ENCODE measurements around the gene TTK.

DNA sequence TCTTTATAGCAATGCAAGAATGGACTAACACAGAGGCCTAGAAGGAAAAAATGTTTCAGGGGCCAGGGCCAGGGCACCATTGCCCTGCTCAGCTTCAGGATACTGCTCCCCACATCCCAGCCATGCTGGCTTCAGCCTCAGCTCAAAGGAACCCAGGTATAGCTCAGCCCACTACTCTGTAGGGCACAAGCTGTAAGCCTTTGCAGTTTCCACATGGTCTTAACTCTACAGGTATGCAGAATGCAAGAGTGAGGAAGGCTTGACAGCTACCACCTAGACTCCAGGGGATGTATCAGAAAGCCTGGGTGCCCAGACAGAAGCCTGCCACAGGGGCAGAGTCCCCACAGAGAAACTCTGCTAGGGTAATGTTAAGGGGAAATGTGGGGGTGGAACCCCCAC lies 10.5 kb upstream of the TTK start:
- TF ChIP-seq, protein P1, sequence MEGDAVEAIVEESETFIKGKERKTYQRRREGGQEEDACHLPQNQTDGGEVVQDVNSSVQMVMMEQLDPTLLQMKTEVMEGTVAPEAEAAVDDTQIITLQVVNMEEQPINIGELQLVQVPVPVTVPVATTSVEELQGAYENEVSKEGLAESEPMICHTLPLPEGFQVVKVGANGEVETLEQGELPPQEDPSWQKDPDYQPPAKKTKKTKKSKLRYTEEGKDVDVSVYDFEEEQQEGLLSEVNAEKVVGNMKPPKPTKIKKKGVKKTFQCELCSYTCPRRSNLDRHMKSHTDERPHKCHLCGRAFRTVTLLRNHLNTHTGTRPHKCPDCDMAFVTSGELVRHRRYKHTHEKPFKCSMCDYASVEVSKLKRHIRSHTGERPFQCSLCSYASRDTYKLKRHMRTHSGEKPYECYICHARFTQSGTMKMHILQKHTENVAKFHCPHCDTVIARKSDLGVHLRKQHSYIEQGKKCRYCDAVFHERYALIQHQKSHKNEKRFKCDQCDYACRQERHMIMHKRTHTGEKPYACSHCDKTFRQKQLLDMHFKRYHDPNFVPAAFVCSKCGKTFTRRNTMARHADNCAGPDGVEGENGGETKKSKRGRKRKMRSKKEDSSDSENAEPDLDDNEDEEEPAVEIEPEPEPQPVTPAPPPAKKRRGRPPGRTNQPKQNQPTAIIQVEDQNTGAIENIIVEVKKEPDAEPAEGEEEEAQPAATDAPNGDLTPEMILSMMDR (conservative IDR thresholded peaks at IDR 0.05; ENCODE audit: low read depth, low read length) = no peak
- TF ChIP-seq EZH2 (IDR thresholded peaks at IDR 0.05; ENCODE audit: borderline replicate concordance, low read depth, low read length, poor library complexity, severe bottlenecking) = no peak

All from A673 (cell line).